GM18858 (cell line): ENCODE data around the gene SEMA6B.

ENCODE experiments used
- ATAC-seq: cut with Tn5 transposase; IDR thresholded peaks from one replicate; pipeline ENCODE4 v1.9.1; 2021; ENCODE audit not compliant: unreplicated experiment

SEMA6B gene

DNA sequence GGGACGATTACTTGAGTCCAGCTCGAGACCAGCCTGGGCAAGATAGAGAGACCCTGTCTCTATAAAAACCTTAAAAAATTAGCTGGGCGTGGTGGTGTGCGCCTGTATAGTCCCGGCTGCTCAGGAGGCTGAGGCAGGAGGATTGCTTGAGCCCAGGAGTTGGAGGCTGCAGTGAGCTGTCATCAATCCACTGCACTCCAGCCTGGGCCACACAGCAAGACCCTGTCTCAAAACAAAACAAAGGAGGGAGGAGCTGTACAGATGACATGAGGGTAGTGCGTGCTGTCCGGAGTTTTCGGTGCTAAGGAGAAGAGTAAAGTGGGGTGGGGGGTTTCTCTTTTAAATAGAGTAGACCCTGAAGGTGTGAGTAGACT, 64.8 kb downstream of the SEMA6B start:
- ATAC-seq: no peak

DNA sequence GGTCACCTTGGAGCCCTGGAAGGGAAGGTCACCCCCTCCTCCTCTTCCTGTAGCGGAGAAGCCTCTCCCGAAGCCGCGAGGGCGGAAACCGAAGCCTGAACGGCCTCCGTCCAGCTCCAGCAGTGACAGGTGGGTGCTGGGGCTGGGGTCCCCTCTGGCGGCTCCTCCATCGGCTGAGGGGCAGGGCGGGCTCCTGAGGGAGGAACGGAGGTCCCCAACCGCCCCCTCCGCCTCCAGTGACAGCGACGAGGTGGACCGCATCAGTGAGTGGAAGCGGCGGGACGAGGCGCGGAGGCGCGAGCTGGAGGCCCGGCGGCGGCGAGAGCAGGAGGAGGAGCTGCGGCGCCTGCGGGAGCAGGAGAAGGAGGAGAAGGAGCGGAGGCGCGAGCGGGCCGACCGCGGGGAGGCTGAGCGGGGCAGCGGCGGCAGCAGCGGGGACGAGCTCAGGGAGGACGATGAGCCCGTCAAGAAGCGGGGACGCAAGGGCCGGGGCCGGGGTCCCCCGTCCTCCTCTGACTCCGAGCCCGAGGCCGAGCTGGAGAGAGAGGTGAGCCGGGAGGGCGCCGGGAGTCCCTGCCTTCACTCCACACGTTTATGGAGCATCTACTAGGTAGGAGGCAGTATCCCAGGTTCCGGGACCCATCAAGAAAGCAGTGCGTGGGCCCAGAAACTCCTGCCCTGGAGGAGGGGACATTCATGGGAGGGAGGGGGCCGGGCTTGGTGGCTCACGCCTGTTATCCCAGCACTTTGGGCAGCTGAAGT, 65.4 kb downstream of the SEMA6B start:
- no peak for ATAC-seq

DNA sequence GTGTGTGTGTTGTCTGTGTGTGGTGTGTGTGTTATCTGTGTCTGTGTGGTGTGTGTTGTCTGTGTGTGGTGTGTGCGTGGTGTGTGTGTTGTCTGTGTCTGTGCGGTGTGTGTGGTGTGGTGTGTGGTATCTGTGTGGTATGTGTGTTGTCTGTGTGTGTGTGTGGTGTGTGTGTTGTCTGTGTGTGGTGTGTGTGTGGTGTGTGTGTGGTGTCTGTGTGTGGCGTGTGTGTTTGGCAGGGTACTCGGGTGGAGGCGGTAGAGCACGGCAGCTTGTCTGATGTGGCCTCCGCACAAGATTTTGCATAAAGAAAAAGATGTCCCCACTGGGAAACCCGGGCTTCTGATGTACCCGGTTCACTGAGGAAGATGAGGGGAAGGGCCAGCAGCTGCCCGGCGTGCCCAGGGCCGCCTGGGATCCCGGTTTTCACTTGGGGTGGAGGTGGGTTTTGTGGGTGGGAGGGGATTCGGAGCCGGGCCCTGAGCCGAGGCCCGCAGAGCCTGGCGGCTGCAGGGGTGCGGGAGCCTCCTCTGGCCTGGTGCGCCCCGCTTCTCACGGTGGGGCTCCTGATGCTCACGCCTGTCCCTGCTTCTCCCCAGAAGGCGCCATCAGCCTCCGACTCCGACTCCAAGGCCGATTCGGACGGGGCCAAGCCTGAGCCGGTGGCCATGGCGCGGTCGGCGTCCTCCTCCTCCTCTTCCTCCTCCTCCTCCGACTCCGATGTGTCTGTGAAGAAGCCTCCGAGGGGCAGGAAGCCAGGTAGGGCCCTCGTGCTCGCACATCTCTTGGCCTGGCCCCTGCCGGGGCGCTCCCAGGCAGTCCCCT, 66.2 kb downstream of the SEMA6B start:
- ATAC-seq: no peak
